ENCODE data around the gene CALD1.

The CALD1 gene

DNA sequence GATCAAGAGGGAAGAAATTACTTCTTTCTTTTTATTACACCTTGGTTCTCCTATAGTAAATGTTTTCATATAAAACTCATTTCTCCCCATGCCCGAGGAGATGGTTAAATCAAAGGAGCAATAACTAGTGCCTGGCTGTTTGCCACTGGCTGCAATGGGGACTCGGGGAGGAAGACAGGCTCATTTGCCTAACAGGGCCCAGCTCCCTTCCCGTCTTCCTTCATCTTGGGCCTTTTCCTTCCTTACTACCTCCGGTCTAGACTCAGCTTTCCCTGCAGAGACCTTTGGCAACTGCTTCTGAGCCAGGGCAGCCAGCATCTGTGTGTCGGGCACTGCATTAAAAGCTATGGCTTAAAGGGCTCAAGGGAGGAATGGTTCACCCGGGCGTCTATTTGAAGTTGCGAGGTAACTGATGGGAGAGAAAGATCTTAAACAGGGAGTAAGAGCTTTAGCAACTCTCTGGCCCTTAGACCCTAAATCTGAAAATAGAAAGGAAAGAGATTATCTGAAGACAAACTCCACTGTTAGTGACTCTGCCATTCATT is 63.5 kb downstream of the CALD1 start:
- H3K9me3 ChIP-seq (ENCODE audit: control insufficient read depth, insufficient read depth, low read length): no peaks in the 10 kb centered on the region
- peaks cover 22% of the 10 kb centered on the region for H3K4me1 ChIP-seq (ENCODE audit: control insufficient read depth, insufficient read depth, low read length)
- 0 out of 2 replicates have a peak, but pooled peaks cover 8% of the 10 kb centered on the region for H3K36me3 ChIP-seq (ENCODE audit: control insufficient read depth, insufficient read depth, low read length)
- no peak overlapping the region for H3K4me3 ChIP-seq (ENCODE audit: low read depth, low read length)
- H3K9ac ChIP-seq (ENCODE audit: low read depth, low read length): no peak overlapping the region
- H3K27ac ChIP-seq (ENCODE audit: low read depth, low read length): peak overlapping the region; percentile 66
- no peaks in the 10 kb centered on the region for H3K27me3 ChIP-seq (ENCODE audit: control insufficient read depth, insufficient read depth, low read length)

DNA sequence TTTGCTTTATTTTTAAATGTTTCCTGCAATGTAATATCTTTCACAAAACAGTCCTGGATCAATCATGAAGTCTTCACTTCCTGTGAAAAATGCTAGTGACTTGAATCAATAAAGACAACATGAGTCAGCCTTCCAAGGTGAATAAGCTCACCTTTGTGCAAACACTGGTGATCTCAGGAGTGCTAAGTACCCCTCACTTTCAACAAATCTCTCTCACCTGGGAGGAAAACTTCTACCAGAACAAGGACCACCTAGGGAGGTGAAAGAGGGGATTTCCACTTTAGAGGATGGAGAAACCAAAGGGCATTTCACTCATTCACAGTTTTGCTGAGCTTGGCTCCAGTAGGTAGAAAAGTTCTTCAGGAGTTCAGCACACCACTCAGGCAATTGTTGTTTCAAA is 64.8 kb downstream of the CALD1 start:
- H3K9me3 ChIP-seq (ENCODE audit: control insufficient read depth, insufficient read depth, low read length): no peaks in the 10 kb centered on the region
- H3K4me1 ChIP-seq (ENCODE audit: control insufficient read depth, insufficient read depth, low read length): peaks cover 22% of the 10 kb centered on the region
- peak overlapping the region; percentile 66 for H3K27ac ChIP-seq (ENCODE audit: low read depth, low read length)
- H3K9ac ChIP-seq (ENCODE audit: low read depth, low read length): no peak overlapping the region
- no peak overlapping the region for H3K4me3 ChIP-seq (ENCODE audit: low read depth, low read length)
- H3K27me3 ChIP-seq (ENCODE audit: control insufficient read depth, insufficient read depth, low read length): no peaks in the 10 kb centered on the region
- H3K36me3 ChIP-seq (ENCODE audit: control insufficient read depth, insufficient read depth, low read length): 0 out of 2 replicates have a peak, but pooled peaks cover 8% of the 10 kb centered on the region

DNA sequence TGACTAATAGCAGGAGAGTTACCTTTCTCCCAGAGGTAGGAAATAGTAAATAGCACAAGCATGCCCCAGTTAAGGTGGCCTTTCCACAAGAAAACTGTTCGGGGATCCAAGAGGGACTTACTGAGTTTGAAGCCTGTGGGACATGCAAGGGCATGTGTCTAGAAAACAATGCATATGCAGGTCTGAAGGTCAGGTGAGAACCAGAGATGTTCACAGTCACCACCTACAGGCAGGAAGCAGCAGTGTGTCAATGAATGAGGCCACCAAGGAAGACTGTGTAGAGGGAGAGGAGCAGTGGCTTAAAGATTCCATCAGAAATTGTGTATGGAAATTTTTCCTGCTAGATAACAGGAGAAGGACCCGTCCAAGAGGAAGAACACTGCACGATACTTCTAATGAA is 66.0 kb downstream of the CALD1 start:
- peaks cover 22% of the 10 kb centered on the region for H3K4me1 ChIP-seq (ENCODE audit: control insufficient read depth, insufficient read depth, low read length)
- no peaks in the 10 kb centered on the region for H3K27me3 ChIP-seq (ENCODE audit: control insufficient read depth, insufficient read depth, low read length)
- H3K36me3 ChIP-seq (ENCODE audit: control insufficient read depth, insufficient read depth, low read length): peaks cover 8% of the 10 kb centered on the region; the same call in 1 of the 2 replicates
- no peaks in the 10 kb centered on the region for H3K9me3 ChIP-seq (ENCODE audit: control insufficient read depth, insufficient read depth, low read length)
- H3K9ac ChIP-seq (ENCODE audit: low read depth, low read length): no peak overlapping the region
- H3K27ac ChIP-seq (ENCODE audit: low read depth, low read length): no peak overlapping the region
- H3K4me3 ChIP-seq (ENCODE audit: low read depth, low read length): no peak overlapping the region

DNA sequence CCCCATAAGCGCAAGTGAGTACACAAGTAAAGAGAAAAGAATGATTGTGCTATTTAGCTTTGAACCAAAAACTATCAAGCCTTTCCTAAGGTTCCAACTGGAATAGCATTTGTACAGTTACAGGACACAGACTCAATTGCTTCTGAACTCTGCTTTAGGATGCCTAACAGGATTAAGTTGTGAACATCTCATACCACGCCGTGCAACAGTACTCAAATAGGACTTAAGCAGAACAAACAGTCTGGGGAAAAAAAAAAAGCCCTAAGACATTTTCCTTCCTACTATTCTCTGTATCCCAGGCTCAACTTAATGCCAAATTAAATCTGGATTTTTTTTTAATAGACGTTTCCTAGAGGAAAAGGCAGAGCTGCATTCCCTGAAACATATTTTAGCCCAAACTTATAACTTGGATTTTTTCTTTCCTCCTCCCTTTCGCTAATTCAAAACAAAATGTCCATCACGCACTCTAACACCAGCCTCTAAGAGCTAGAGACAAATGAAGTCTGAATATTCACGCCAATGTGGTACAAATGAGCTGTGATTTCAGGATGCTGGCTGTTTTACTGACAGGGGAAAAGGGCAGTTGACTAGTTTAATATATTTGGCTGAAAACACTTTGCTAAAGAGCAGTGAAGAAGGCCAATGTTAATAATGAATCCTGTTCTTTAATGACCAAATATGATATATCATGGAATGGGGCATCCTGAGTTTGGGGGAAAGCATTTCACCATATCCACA is 68.6 kb downstream of the CALD1 start:
- H3K9ac ChIP-seq (ENCODE audit: low read depth, low read length): no peak overlapping the region
- no peaks in the 10 kb centered on the region for H3K9me3 ChIP-seq (ENCODE audit: control insufficient read depth, insufficient read depth, low read length)
- H3K36me3 ChIP-seq (ENCODE audit: control insufficient read depth, insufficient read depth, low read length): peaks cover 8% of the 10 kb centered on the region; the same call in 1 of the 2 replicates
- H3K27ac ChIP-seq (ENCODE audit: low read depth, low read length): no peak overlapping the region
- no peak overlapping the region for H3K4me3 ChIP-seq (ENCODE audit: low read depth, low read length)
- peaks cover 20% of the 10 kb centered on the region for H3K4me1 ChIP-seq (ENCODE audit: control insufficient read depth, insufficient read depth, low read length)
- no peaks in the 10 kb centered on the region for H3K27me3 ChIP-seq (ENCODE audit: control insufficient read depth, insufficient read depth, low read length)

DNA sequence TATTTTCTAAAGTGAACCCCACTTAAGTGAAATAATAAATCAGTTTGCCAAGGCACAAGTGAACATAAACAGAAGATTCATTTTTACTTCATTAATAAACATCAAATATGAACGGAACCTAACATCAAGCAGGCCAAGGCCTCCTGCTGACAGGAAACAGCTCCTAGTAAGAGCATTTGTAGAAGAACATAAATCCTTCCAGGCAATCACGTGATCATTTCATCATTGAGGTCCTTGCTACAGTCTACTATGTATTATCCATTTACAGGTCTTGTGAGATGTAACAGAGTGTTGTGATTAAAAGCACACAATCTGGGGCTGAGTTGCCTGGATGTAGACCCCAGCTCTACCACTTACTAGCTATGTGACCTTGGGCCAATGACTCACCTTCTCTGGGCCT is 70.6 kb downstream of the CALD1 start:
- no peak overlapping the region for H3K27ac ChIP-seq (ENCODE audit: low read depth, low read length)
- H3K9ac ChIP-seq (ENCODE audit: low read depth, low read length): no peak overlapping the region
- peaks cover 10% of the 10 kb centered on the region for H3K4me1 ChIP-seq (ENCODE audit: control insufficient read depth, insufficient read depth, low read length)
- no peaks in the 10 kb centered on the region for H3K9me3 ChIP-seq (ENCODE audit: control insufficient read depth, insufficient read depth, low read length)
- H3K4me3 ChIP-seq (ENCODE audit: low read depth, low read length): no peak overlapping the region
- no peaks in the 10 kb centered on the region for H3K27me3 ChIP-seq (ENCODE audit: control insufficient read depth, insufficient read depth, low read length)
- H3K36me3 ChIP-seq (ENCODE audit: control insufficient read depth, insufficient read depth, low read length): peaks cover under 1% of the 10 kb centered on the region; the same call in 1 of the 2 replicates

DNA sequence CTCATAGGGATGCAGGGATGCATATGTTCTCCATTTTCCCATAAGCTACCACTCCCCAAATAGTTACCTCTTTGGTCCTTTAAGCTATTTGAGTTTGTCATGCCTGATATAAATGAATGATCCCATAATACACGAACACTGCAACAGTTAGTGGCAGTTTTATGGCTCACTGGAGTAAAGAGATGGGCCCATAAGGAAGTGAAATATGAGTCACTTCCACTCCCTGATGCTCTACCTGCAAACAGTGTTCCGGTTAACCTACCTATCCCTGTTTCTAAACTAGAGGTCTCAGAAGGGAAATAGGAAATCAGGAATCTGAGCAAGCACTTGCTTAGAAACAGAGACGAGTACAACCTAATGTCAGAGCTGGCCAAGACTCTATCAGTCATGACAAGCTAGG is 71.7 kb downstream of the CALD1 start:
- no peaks in the 10 kb centered on the region; the same call in 1 of the 2 replicates for H3K36me3 ChIP-seq (ENCODE audit: control insufficient read depth, insufficient read depth, low read length)
- H3K4me3 ChIP-seq (ENCODE audit: low read depth, low read length): no peak overlapping the region
- H3K9ac ChIP-seq (ENCODE audit: low read depth, low read length): no peak overlapping the region
- no peaks in the 10 kb centered on the region for H3K9me3 ChIP-seq (ENCODE audit: control insufficient read depth, insufficient read depth, low read length)
- no peak overlapping the region for H3K27ac ChIP-seq (ENCODE audit: low read depth, low read length)
- no peaks in the 10 kb centered on the region for H3K27me3 ChIP-seq (ENCODE audit: control insufficient read depth, insufficient read depth, low read length)
- peaks cover 18% of the 10 kb centered on the region for H3K4me1 ChIP-seq (ENCODE audit: control insufficient read depth, insufficient read depth, low read length)

DNA sequence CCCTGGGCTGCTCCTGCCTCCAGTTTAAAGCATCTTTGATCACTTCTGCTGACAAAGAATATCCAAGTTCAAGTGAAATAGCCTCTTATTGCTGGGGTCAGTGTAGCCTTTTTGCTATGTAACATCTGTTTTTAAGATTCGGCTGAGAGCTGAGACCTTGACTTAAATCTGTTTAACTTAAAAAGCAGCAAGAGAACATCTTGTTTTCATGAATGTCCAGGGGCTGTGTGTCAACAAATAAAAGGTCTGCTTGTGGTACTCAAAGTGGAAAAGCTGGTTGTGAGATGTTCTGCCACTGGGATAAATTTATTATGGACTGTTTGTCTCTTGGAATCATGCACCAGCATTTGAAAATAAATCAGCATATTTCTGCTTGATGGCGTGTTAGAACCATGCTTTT is 73.2 kb downstream of the CALD1 start:
- no peaks in the 10 kb centered on the region for H3K9me3 ChIP-seq (ENCODE audit: control insufficient read depth, insufficient read depth, low read length)
- H3K4me1 ChIP-seq (ENCODE audit: control insufficient read depth, insufficient read depth, low read length): peaks cover 26% of the 10 kb centered on the region
- H3K27ac ChIP-seq (ENCODE audit: low read depth, low read length): no peak overlapping the region
- H3K36me3 ChIP-seq (ENCODE audit: control insufficient read depth, insufficient read depth, low read length): no peaks in the 10 kb centered on the region; the same call in 1 of the 2 replicates
- no peaks in the 10 kb centered on the region for H3K27me3 ChIP-seq (ENCODE audit: control insufficient read depth, insufficient read depth, low read length)
- H3K9ac ChIP-seq (ENCODE audit: low read depth, low read length): no peak overlapping the region
- no peak overlapping the region for H3K4me3 ChIP-seq (ENCODE audit: low read depth, low read length)

DNA sequence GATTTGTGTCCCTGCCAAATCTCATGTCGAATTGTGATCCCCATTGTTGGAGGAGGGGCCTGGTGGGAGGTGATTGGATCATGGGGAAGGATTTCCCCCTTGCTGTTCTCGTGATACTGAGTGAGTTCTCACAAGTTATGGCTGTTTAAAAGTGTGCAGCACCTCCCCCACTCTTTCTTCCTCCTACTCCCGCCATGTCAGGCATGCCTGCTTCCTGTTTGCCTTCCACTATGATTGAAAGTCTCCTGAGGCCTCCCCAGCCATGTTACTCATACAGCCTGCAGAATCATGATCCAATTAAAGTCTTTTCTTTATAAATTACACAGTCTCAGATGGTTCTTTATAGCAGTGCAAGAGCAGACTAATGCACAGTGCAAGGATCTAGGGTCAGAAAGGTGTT is 75.4 kb downstream of the CALD1 start:
- no peak overlapping the region for H3K27ac ChIP-seq (ENCODE audit: low read depth, low read length)
- H3K36me3 ChIP-seq (ENCODE audit: control insufficient read depth, insufficient read depth, low read length): no peaks in the 10 kb centered on the region; the same call in 1 of the 2 replicates
- no peak overlapping the region for H3K4me3 ChIP-seq (ENCODE audit: low read depth, low read length)
- H3K4me1 ChIP-seq (ENCODE audit: control insufficient read depth, insufficient read depth, low read length): peaks cover 26% of the 10 kb centered on the region
- no peaks in the 10 kb centered on the region for H3K9me3 ChIP-seq (ENCODE audit: control insufficient read depth, insufficient read depth, low read length)
- H3K27me3 ChIP-seq (ENCODE audit: control insufficient read depth, insufficient read depth, low read length): no peaks in the 10 kb centered on the region
- no peak overlapping the region for H3K9ac ChIP-seq (ENCODE audit: low read depth, low read length)

DNA sequence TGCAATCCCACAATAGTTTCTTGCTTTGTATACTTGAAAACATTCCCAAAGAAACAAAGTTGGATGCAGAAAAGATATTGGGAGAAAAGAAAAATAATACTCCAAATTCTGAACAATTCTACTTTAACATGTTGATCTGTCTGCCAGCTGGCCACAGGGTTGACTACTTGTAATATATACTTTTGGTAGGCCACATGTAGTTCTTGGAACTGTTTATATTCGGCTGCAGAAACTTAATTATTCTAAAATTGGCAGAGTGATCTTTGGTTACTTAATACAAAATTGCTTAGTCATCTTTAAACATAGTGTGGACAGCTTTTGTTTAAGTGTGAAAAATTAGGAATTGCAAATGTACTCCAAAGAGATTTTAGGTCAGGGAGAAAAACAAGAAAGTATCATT is 76.0 kb downstream of the CALD1 start:
- Histone ChIP-seq H3K4me1 (ENCODE audit: control insufficient read depth, insufficient read depth, low read length) (peaks cover 26% of the 10 kb centered on the region), H3K27ac (ENCODE audit: low read depth, low read length) (no peak overlapping the region), H3K9me3 (ENCODE audit: control insufficient read depth, insufficient read depth, low read length) (no peaks in the 10 kb centered on the region), H3K27me3 (ENCODE audit: control insufficient read depth, insufficient read depth, low read length) (no peaks in the 10 kb centered on the region), H3K36me3 (ENCODE audit: control insufficient read depth, insufficient read depth, low read length) (no peaks in the 10 kb centered on the region), H3K9ac (ENCODE audit: low read depth, low read length) (no peak overlapping the region), H3K4me3 (ENCODE audit: low read depth, low read length) (no peak overlapping the region)

DNA sequence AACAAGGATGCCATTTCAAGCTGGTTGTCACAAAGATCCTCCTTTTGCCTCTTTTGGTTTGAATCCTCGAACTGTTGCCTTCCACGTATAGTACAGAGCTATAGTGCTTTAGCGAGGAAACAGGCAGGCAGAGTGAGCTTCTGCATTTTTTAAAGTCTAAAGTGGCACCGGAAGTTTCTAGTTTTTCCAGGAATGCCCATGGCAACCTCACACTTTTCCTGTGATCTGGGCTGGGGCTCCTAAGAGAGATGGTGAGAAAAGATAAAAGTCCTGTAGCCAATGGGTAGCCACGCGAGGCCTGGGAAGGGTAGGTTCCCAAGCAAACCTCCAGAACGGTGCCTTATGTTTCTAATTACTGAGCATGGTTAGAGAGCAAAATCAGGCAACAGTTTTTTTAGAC is 76.7 kb downstream of the CALD1 start:
- Histone ChIP-seq H3K36me3 (ENCODE audit: control insufficient read depth, insufficient read depth, low read length) (no peaks in the 10 kb centered on the region), H3K27ac (ENCODE audit: low read depth, low read length) (peak overlapping the region; percentile 7), H3K27me3 (ENCODE audit: control insufficient read depth, insufficient read depth, low read length) (no peaks in the 10 kb centered on the region), H3K4me3 (ENCODE audit: low read depth, low read length) (no peak overlapping the region), H3K4me1 (ENCODE audit: control insufficient read depth, insufficient read depth, low read length) (peaks cover 26% of the 10 kb centered on the region), H3K9ac (ENCODE audit: low read depth, low read length) (no peak overlapping the region), H3K9me3 (ENCODE audit: control insufficient read depth, insufficient read depth, low read length) (no peaks in the 10 kb centered on the region)

DNA sequence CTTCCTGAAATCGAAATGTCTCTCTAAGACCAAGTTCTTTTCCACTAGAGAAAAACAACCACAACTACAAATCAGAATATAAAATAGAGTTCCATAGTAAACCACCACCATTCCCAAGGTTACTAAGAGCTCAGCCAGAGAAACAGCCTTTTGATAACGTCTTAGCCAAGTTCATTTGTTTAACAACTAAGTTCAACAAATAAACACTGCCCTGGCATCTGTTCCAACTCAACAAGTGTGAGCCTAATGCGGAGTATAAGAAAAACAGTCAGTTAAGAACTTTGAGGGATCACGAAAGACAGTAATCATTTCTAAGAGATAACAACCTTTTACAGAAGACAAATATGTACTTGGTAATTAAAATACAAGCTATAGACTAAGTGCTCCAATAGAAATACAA is 77.3 kb downstream of the CALD1 start:
- no peaks in the 10 kb centered on the region for H3K36me3 ChIP-seq (ENCODE audit: control insufficient read depth, insufficient read depth, low read length)
- no peak overlapping the region for H3K27ac ChIP-seq (ENCODE audit: low read depth, low read length)
- H3K4me1 ChIP-seq (ENCODE audit: control insufficient read depth, insufficient read depth, low read length): peaks cover 26% of the 10 kb centered on the region
- no peaks in the 10 kb centered on the region for H3K27me3 ChIP-seq (ENCODE audit: control insufficient read depth, insufficient read depth, low read length)
- no peak overlapping the region for H3K4me3 ChIP-seq (ENCODE audit: low read depth, low read length)
- no peaks in the 10 kb centered on the region for H3K9me3 ChIP-seq (ENCODE audit: control insufficient read depth, insufficient read depth, low read length)
- no peak overlapping the region for H3K9ac ChIP-seq (ENCODE audit: low read depth, low read length)
